Measurements from ENCODE around the gene CAV1. TPM values are rescaled to one million over a fixed set of nuclear protein-coding genes. Genes with fewer than 3 reads are reported as not detected.

The CAV1 gene
- total RNA-seq, 1 donor from 2014 or later = 6.1 TPM

DNA sequence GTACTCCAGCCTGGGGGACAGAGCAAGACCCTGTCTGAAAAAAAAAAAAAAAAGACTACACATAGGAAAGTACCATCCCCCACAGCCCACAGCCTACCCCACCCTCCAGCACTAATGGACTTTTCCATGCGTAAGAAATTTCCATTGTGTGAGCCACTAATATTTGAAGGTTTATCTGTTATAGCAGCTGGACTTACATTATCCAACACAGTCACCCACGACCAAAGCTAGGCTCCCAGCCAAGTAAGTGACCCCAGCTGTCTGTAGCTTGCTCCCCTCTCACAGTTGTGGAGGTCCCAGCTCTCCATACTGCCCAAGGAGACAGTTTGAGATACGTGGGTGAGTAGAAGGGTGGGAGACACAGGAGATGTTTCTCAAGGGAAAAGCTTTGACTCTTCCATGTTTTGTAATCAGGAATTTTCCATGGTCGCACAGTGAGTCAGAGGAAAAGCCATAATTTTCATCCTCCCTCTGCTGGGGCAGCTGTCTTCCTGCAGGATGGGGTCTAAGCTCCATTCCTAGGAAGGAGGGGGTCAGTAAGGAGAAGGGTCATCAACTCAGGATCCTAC lies 57.4 kb downstream of the CAV1 start:
- Mint-ChIP-seq H3K36me3 (ENCODE audit: low read depth) (no peaks in the 10 kb centered on the region), H3K27ac (no peak overlapping the region), H3K4me1 (peaks cover 16% of the 10 kb centered on the region), H3K4me3 (no peak overlapping the region), H3K27me3 (peaks cover 1% of the 10 kb centered on the region), H3K9me3 (no peaks in the 10 kb centered on the region)
- ATAC-seq (ENCODE audit: low read depth) = no peak
- no peak for DNase-seq
- intact Hi-C loops (cut with micrococcal nuclease) = no loop called here
- ChIA-PET CTCF (interaction anchor here (1.1 to 2.0 kb wide), 6 partner anchors 9 to 347 kb away, joined by 3 to 13 read pairs (median 5); no protein-coding TSS in a partner anchor), POLR2A (interaction anchor here (1.3 kb wide), 1 partner anchor 9 kb away, joined by 5 read pairs; no protein-coding TSS in a partner anchor)
- TF ChIP-seq, protein P1, sequence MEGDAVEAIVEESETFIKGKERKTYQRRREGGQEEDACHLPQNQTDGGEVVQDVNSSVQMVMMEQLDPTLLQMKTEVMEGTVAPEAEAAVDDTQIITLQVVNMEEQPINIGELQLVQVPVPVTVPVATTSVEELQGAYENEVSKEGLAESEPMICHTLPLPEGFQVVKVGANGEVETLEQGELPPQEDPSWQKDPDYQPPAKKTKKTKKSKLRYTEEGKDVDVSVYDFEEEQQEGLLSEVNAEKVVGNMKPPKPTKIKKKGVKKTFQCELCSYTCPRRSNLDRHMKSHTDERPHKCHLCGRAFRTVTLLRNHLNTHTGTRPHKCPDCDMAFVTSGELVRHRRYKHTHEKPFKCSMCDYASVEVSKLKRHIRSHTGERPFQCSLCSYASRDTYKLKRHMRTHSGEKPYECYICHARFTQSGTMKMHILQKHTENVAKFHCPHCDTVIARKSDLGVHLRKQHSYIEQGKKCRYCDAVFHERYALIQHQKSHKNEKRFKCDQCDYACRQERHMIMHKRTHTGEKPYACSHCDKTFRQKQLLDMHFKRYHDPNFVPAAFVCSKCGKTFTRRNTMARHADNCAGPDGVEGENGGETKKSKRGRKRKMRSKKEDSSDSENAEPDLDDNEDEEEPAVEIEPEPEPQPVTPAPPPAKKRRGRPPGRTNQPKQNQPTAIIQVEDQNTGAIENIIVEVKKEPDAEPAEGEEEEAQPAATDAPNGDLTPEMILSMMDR (IDR thresholded peaks at IDR 0.05) = no peak

DNA sequence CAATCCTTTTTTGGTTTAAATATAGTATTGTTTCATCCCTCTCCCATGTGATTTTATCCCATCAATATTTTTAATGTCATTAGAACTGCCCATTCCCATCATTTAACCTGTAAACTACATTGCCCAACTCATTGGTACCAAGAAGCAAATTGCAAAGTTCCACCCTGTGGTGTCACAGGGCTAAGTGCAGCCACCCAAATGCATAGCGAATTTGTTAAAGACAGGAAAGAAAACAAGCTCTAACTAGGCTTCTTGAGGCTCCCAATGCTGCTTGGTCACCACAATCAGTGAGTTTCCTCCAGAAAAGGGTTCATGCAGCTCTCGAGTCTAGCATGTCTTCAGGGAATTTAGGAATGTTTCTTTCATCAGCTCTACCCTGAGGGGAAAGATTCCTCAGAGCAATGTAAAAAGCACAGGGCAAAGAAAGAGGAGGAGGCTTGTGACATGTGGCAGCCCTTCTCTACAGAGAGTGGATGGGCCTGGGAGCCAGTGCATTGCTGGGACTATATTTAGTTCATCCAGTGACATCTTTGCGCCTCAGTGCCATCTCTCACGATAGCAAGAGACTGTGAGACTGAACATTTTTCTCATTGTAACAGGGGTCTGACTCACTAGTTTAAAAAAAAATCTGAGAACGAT lies 58.1 kb downstream of the CAV1 start:
- CTCF ChIA-PET = interaction anchor here (1.1 to 2.0 kb wide), 6 partner anchors 8 to 347 kb away, joined by 3 to 13 read pairs (median 5); no protein-coding TSS in a partner anchor
- DNase-seq (no peak), ATAC-seq (ENCODE audit: low read depth) (peak; percentile 26)
- POLR2A ChIA-PET = interaction anchor here (1.3 kb wide), 1 partner anchor 10 kb away, joined by 5 read pairs; no protein-coding TSS in a partner anchor
- Mint-ChIP-seq H3K4me3 (peak overlapping the region; percentile 78), H3K27ac (peak overlapping the region; percentile 80), H3K36me3 (ENCODE audit: low read depth) (no peaks in the 10 kb centered on the region), H3K4me1 (peaks cover 16% of the 10 kb centered on the region), H3K9me3 (no peaks in the 10 kb centered on the region), H3K27me3 (peaks cover 1% of the 10 kb centered on the region)
- intact Hi-C loops (cut with micrococcal nuclease) = no loop called here
- TF ChIP-seq, protein P1 (IDR thresholded peaks at IDR 0.05) = no peak

DNA sequence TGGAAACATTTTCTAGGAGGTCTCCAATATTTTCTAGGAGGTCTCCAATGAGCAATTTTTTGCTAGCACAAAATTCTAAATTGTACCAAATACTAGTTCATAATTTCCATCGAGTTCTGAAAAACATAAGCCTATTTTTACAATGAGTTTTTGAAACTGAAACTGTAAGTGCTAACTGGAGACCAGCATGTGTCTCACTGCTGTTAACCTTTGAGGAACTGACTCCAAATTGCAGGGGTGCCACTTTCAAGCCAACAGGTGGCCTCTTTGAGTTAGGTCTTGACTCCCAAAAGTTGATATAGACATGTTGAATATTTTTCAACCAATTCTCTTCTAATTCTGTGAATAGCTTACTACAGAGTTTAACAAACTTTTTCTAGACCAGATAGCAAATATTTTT lies 58.8 kb downstream of the CAV1 start:
- TF ChIP-seq, protein P1 (IDR thresholded peaks at IDR 0.05) = no peak
- POLR2A ChIA-PET = no interaction called here
- Mint-ChIP-seq H3K4me1 (peaks cover 21% of the 10 kb centered on the region), H3K27ac (peak overlapping the region; percentile 80), H3K4me3 (peak overlapping the region; percentile 78), H3K36me3 (ENCODE audit: low read depth) (no peaks in the 10 kb centered on the region), H3K9me3 (no peaks in the 10 kb centered on the region), H3K27me3 (no peaks in the 10 kb centered on the region)
- ATAC-seq (ENCODE audit: low read depth) (peak; percentile 91), DNase-seq (no peak)
- intact Hi-C loops (cut with micrococcal nuclease) = no loop called here
- CTCF ChIA-PET = interaction anchor here (1.0 to 1.2 kb wide), 2 partner anchors 58 to 411 kb away, joined by 3 read pairs; no protein-coding TSS in a partner anchor

DNA sequence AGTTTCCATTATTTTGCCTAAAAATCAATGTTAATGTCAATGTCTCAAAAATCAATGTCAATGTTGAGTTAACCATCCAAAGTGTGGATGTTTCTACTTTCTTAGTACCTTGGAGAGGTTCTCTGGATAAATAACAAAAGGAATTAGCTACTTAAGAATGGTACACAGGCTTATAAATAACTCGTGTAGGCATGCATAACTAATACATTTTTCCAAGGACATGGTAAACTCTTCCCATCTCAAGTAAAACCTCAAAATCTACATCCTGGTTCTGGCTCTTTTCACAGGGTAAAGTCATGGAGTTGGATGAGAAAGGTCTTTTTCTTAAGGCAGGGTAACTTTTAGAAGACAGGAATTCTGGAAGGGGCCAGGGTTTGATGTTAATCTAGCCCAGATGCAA lies 59.9 kb downstream of the CAV1 start:
- no peaks in the 10 kb centered on the region for H3K9me3 Mint-ChIP-seq
- H3K4me3 Mint-ChIP-seq = no peak overlapping the region
- H3K36me3 Mint-ChIP-seq (ENCODE audit: low read depth) = no peaks in the 10 kb centered on the region
- DNase-seq = no peak
- no peak for ATAC-seq (ENCODE audit: low read depth)
- ChIA-PET POLR2A (no interaction called here), CTCF (interaction anchor here (1.0 to 4.8 kb wide), 5 partner anchors 59 to 412 kb away, joined by 3 to 92 read pairs (median 3); no protein-coding TSS in a partner anchor)
- intact Hi-C loops (cut with micrococcal nuclease) = loop anchor here (5.0 kb wide), 1 partner anchor 267 kb away; no protein-coding TSS in a partner anchor
- H3K4me1 Mint-ChIP-seq = peaks cover 24% of the 10 kb centered on the region
- H3K27me3 Mint-ChIP-seq = no peaks in the 10 kb centered on the region
- TF ChIP-seq, protein P1 (IDR thresholded peaks at IDR 0.05) = no peak
- no peak overlapping the region for H3K27ac Mint-ChIP-seq

DNA sequence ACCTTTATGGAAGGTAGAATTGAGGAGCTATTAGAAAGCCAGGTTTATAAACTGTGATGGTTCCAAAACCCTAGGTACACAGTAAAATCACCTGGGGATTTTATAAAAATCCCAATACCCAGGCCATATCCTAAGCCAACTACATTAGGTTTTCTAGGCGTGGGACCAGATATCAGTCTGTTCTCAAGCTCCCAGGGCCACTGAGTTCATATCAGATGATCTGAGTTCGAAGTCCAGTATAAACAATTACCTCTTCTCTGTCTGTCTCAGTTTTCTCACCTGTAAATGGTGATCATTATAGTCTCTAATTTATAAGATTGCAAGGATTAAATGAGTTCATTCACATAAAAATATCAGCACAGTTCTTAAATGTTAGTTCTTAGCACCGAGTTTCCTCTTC lies 60.6 kb downstream of the CAV1 start:
- H3K9me3 Mint-ChIP-seq = no peaks in the 10 kb centered on the region
- TF ChIP-seq, protein P1 (IDR thresholded peaks at IDR 0.05) = no peak
- intact Hi-C loops (cut with micrococcal nuclease) = loop anchor here (5.0 kb wide), 1 partner anchor 268 kb away; no protein-coding TSS in a partner anchor
- ChIA-PET POLR2A (no interaction called here), CTCF (interaction anchor here (1.0 to 4.8 kb wide), 4 partner anchors 59 to 327 kb away, joined by 3 to 92 read pairs (median 19); no protein-coding TSS in a partner anchor)
- DNase-seq (no peak), ATAC-seq (ENCODE audit: low read depth) (no peak)
- peaks cover 2% of the 10 kb centered on the region for H3K27me3 Mint-ChIP-seq
- H3K4me1 Mint-ChIP-seq = peaks cover 24% of the 10 kb centered on the region
- H3K4me3 Mint-ChIP-seq = no peak overlapping the region
- no peak overlapping the region for H3K27ac Mint-ChIP-seq
- H3K36me3 Mint-ChIP-seq (ENCODE audit: low read depth) = no peaks in the 10 kb centered on the region

Measured in activated B cell treated with CpG ODN at 0.5 μM for 24 hours (primary cell).